DOHH2 (cell line): ENCODE results near the gene RASSF9.

Experiments
- H3F3A ChIP-seq: fragments of 200-600 bp; sonication (generic), shearing (Covaris generic); 2 replicates; pipeline ENCODE4 v1.6.0; 2016; ENCODE audit warnings: antibody characterized with exemption, mild to moderate bottlenecking; ENCODE audit not compliant: control insufficient read depth, insufficient read depth
- H3K27ac ChIP-seq: fragments of 200-600 bp; sonication (generic); 2 replicates; pipeline ENCODE4 v1.5.1; 2014; ENCODE audit warnings: low read depth, mild to moderate bottlenecking, low read length, moderate library complexity
- H3K27me3 ChIP-seq: fragments of 200-600 bp; sonication (generic); 2 replicates; pipeline ENCODE4 v1.6.1; 2014; ENCODE audit warnings: mild to moderate bottlenecking, low read length, mixed read lengths; ENCODE audit not compliant: control insufficient read depth
- H3K36me3 ChIP-seq: fragments of 200-600 bp; sonication (generic); 2 replicates; pipeline ENCODE4 v1.6.1; 2014; ENCODE audit warnings: mild to moderate bottlenecking, low read length, moderate library complexity, mixed read lengths; ENCODE audit not compliant: control insufficient read depth
- H3K4me1 ChIP-seq: fragments of 200-600 bp; sonication (generic); 2 replicates; pipeline ENCODE4 v1.6.1; 2014; ENCODE audit warnings: mild to moderate bottlenecking, low read length, mixed read lengths; ENCODE audit not compliant: control insufficient read depth
- H3K4me2 ChIP-seq: fragments of 200-600 bp; sonication (generic); 2 replicates; pipeline ENCODE4 v1.6.0; 2014; ENCODE audit warnings: mild to moderate bottlenecking, low read length, moderate library complexity
- H3K4me3 ChIP-seq: fragments of 200-600 bp; sonication (generic); 2 replicates; pipeline ENCODE4 v1.5.1; 2014; ENCODE audit warnings: mild to moderate bottlenecking, low read length, mixed read lengths
- H3K79me2 ChIP-seq: fragments of 200-600 bp; sonication (generic); 2 replicates; pipeline ENCODE4 v1.6.1; 2014; ENCODE audit warnings: mild to moderate bottlenecking, low read length, mixed read lengths; ENCODE audit not compliant: control insufficient read depth
- H3K9me2 ChIP-seq: fragments of 200-600 bp; sonication (generic); replicated peaks from 2 replicates; pipeline ENCODE4 v1.6.1; 2014; ENCODE audit warnings: mild to moderate bottlenecking, low read length, mixed read lengths; ENCODE audit not compliant: control insufficient read depth
- H3K9me3 ChIP-seq: fragments of 200-600 bp; sonication (generic); 2 replicates; pipeline ENCODE4 v1.6.1; 2014; ENCODE audit warnings: antibody characterized with exemption, low read length, mixed read lengths; ENCODE audit not compliant: control insufficient read depth, insufficient read depth
- H4K20me1 ChIP-seq: fragments of 200-600 bp; sonication (generic); 2 replicates; pipeline ENCODE4 v1.6.0; 2014; ENCODE audit warnings: low read depth, mild to moderate bottlenecking, antibody characterized with exemption, low read length, moderate library complexity; ENCODE audit not compliant: control insufficient read depth, insufficient read depth
- CTCF ChIP-seq: fragments of 200-600 bp; sonication (generic); IDR thresholded peaks from one replicate; pipeline ENCODE4 v1.5.1; 2014; ENCODE audit warnings: antibody characterized with exemption, mild to moderate bottlenecking, low read depth, low read length; ENCODE audit not compliant: poor library complexity, severe bottlenecking
- EZH2phosphoT487 ChIP-seq: fragments of 200-600 bp; sonication (generic); IDR thresholded peaks from 2 replicates; pipeline ENCODE4 v1.6.1; 2017; ENCODE audit warnings: borderline replicate concordance, mild to moderate bottlenecking, antibody characterized with exemption, low read length, moderate library complexity, mixed read lengths

Gene RASSF9

GRCh38 chr12:85796001-85796400 lies 40.2 kb downstream of the RASSF9 start:
- H3K27ac ChIP-seq = no peak overlapping the region
- H3K9me2 ChIP-seq = no peaks in the 10 kb centered on the region
- H3K4me2 ChIP-seq = no peak overlapping the region
- no peaks in the 10 kb centered on the region for H3K27me3 ChIP-seq
- no peaks in the 10 kb centered on the region for H3K4me1 ChIP-seq
- H4K20me1 ChIP-seq = no peaks in the 10 kb centered on the region
- H3K4me3 ChIP-seq = no peak overlapping the region
- H3K79me2 ChIP-seq = no peaks in the 10 kb centered on the region
- H3F3A ChIP-seq = no peaks in the 10 kb centered on the region
- no peaks in the 10 kb centered on the region for H3K9me3 ChIP-seq
- TF ChIP-seq CTCF (no peak), EZH2phosphoT487 (no peak)
- no peaks in the 10 kb centered on the region for H3K36me3 ChIP-seq

- H3K36me3 ChIP-seq = no peaks in the 10 kb centered on the region
- no peaks in the 10 kb centered on the region for H3K4me1 ChIP-seq
- H3K4me2 ChIP-seq = no peak overlapping the region
- no peaks in the 10 kb centered on the region for H4K20me1 ChIP-seq
- H3K9me2 ChIP-seq = no peaks in the 10 kb centered on the region
- H3K4me3 ChIP-seq = no peak overlapping the region
- TF ChIP-seq EZH2phosphoT487 (no peak), CTCF (no peak)
- no peak overlapping the region for H3K27ac ChIP-seq
- no peaks in the 10 kb centered on the region for H3K79me2 ChIP-seq
- H3F3A ChIP-seq = no peaks in the 10 kb centered on the region
- H3K27me3 ChIP-seq = no peaks in the 10 kb centered on the region
- no peaks in the 10 kb centered on the region for H3K9me3 ChIP-seq
Measured at GRCh38 chr12:85794531-85794930, 41.7 kb downstream of the RASSF9 start.

GRCh38 chr12:85784096-85784720 lies 52.0 kb downstream of the RASSF9 start:
- no peak overlapping the region for H3K4me3 ChIP-seq
- no peaks in the 10 kb centered on the region for H3K79me2 ChIP-seq
- no peak overlapping the region for H3K27ac ChIP-seq
- H3K36me3 ChIP-seq = no peaks in the 10 kb centered on the region
- H4K20me1 ChIP-seq = no peaks in the 10 kb centered on the region
- no peaks in the 10 kb centered on the region for H3K27me3 ChIP-seq
- H3K9me2 ChIP-seq = no peaks in the 10 kb centered on the region
- H3K4me1 ChIP-seq = no peaks in the 10 kb centered on the region
- H3K4me2 ChIP-seq = no peak overlapping the region
- no peaks in the 10 kb centered on the region for H3K9me3 ChIP-seq
- H3F3A ChIP-seq = no peaks in the 10 kb centered on the region
- TF ChIP-seq CTCF (no peak), EZH2phosphoT487 (no peak)
